ENCODE data around the gene SP6. TPM values are rescaled to one million over a fixed set of nuclear protein-coding genes. Genes with fewer than 3 reads are reported as not detected.

SP6 gene
- total and polyA plus RNA-seq, 7 experiments from 2014 or later: 0.05 to 0.29 (median 0.19) TPM; not detected in 3

GRCh38 chr17:47889734-47890529 is 39.0 kb upstream of the SP6 start:
- Histone ChIP-seq H3K36me3 (ENCODE audit: control insufficient read depth in 2 of 3, insufficient read depth in 3 of 3, low read length in 3 of 3) (no peaks in the 10 kb centered on the region), H3K4me1 (ENCODE audit: control insufficient read depth in 2 of 2, insufficient read depth in 2 of 2, low read length in 2 of 2) (peaks cover 6 to 13% of the 10 kb centered on the region in 2 donors), H3K9me3 (ENCODE audit: control insufficient read depth in 2 of 3, low read length in 3 of 3) (no peaks in the 10 kb centered on the region), H3K27me3 (ENCODE audit: control insufficient read depth in 2 of 2, insufficient read depth in 2 of 2, low read length in 2 of 2) (no peaks in the 10 kb centered on the region), H3K27ac (ENCODE audit: low read depth, low read length) (no peak overlapping the region), H3K4me3 (ENCODE audit: low read length) (no peak overlapping the region)
- H3K27ac Mint-ChIP-seq: peak overlapping the region in 4 of 9 donors; percentile 34 to 60 (median 56)
- ChIA-PET CTCF (interaction anchor here (0.7 to 14.4 kb wide), 17 partner anchors 10 to 114 kb away, joined by 3 to 290 read pairs (median 3); partner anchors contain the start of genes CDK5RAP3, SCRN2 and SP6), POLR2A (interaction anchor here (0.6 to 3.6 kb wide), 4 partner anchors 42 to 62 kb away, joined by 3 to 42 read pairs (median 10); partner anchors contain the start of gene SCRN2)
- intact Hi-C loops (cut with micrococcal nuclease): loop anchor here (1.0 to 10.0 kb wide), 3 partner anchors 49 to 195 kb away; partner anchors contain the start of genes SCRN2 (in 2 of the 2) and TBKBP1 (in 1 of the 2)
- H3K9me3 Mint-ChIP-seq: no peaks in the 10 kb centered on the region
- H3K36me3 Mint-ChIP-seq: peaks cover 0 to 4% (median 3%) of the 10 kb centered on the region in 5 donors
- ATAC-seq (peak; percentile 99), DNase-seq (peak; percentile 77 to 91 (median 88))
- peaks cover 21 to 37% (median 33%) of the 10 kb centered on the region in 7 donors for H3K4me1 Mint-ChIP-seq
- H3K4me3 Mint-ChIP-seq: peak overlapping the region in 1 of 10 donors; percentile 53
- H3K27me3 Mint-ChIP-seq: no peaks in the 10 kb centered on the region

DNA sequence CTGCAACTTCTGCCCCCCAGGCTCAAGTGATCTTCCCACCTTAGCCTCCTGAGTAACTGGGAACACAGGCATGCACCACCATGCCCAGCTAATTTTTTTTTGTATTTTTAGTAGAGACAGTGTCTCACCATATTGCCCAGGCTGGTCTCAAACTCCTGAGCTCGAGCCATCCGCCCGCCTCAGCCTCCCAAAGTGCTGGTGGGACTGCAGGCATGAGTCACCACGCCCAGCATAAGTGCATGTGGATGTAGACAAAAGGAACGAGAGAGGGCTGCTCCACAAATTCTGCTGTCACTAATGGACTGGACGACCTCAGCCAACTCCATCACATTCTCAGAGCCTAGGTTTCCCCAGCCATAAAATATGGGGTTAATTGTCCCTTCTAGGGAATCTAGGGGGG is 37.3 kb upstream of the SP6 start:
- Histone ChIP-seq H3K4me3 (ENCODE audit: low read length) (no peak overlapping the region), H3K36me3 (ENCODE audit: control insufficient read depth in 2 of 3, insufficient read depth in 3 of 3, low read length in 3 of 3) (no peaks in the 10 kb centered on the region), H3K27ac (ENCODE audit: low read depth, low read length) (no peak overlapping the region), H3K9me3 (ENCODE audit: control insufficient read depth in 2 of 3, low read length in 3 of 3) (no peaks in the 10 kb centered on the region), H3K4me1 (ENCODE audit: control insufficient read depth in 2 of 2, insufficient read depth in 2 of 2, low read length in 2 of 2) (peaks cover 0 to 26% of the 10 kb centered on the region in 2 donors), H3K27me3 (ENCODE audit: control insufficient read depth in 2 of 2, insufficient read depth in 2 of 2, low read length in 2 of 2) (no peaks in the 10 kb centered on the region)
- no peaks in the 10 kb centered on the region for H3K9me3 Mint-ChIP-seq
- H3K27me3 Mint-ChIP-seq: no peaks in the 10 kb centered on the region
- CTCF ChIA-PET: interaction anchor here (0.7 to 14.4 kb wide), 3 partner anchors 44 to 230 kb away, joined by 3 to 290 read pairs (median 4); partner anchors contain the start of genes CDK5RAP3 and SCRN2
- peaks cover 18 to 38% (median 35%) of the 10 kb centered on the region in 7 donors for H3K4me1 Mint-ChIP-seq
- no peak overlapping the region for H3K27ac Mint-ChIP-seq
- H3K36me3 Mint-ChIP-seq: peaks cover 0 to 4% (median 0%) of the 10 kb centered on the region in 5 donors
- DNase-seq (no peak), ATAC-seq (no peak)
- intact Hi-C loops (cut with micrococcal nuclease): no loop called here
- H3K4me3 Mint-ChIP-seq: peak overlapping the region in 1 of 10 donors; percentile 38
- POLR2A ChIA-PET: no interaction called here

GRCh38 chr17:47884905-47885730 is 34.2 kb upstream of the SP6 start:
- H3K27ac ChIP-seq (ENCODE audit: low read depth, low read length): no peak overlapping the region
- no peaks in the 10 kb centered on the region for H3K9me3 Mint-ChIP-seq
- no peaks in the 10 kb centered on the region for H3K27me3 ChIP-seq (ENCODE audit: control insufficient read depth in 2 of 2, insufficient read depth in 2 of 2, low read length in 2 of 2)
- no peaks in the 10 kb centered on the region for H3K36me3 Mint-ChIP-seq
- ChIA-PET POLR2A (interaction anchor here (0.5 to 2.2 kb wide), 5 partner anchors 9 to 945 kb away, joined by 3 to 13 read pairs (median 4); partner anchors contain the start of genes LRRC46, MRPL10 and SP2), CTCF (interaction anchor here (0.9 to 14.4 kb wide), 2 partner anchors 41 to 86 kb away, joined by 3 to 290 read pairs; partner anchors contain the start of genes CDK5RAP3 and SCRN2)
- peak; percentile 36 for ATAC-seq
- peaks cover 0 to 5% (median 0%) of the 10 kb centered on the region in 5 donors for H3K27me3 Mint-ChIP-seq
- intact Hi-C loops (cut with micrococcal nuclease): no loop called here
- H3K4me3 ChIP-seq (ENCODE audit: low read length): no peak overlapping the region
- peaks cover 0 to 31% of the 10 kb centered on the region in 2 donors for H3K4me1 ChIP-seq (ENCODE audit: control insufficient read depth in 2 of 2, insufficient read depth in 2 of 2, low read length in 2 of 2)
- H3K9me3 ChIP-seq (ENCODE audit: control insufficient read depth in 2 of 3, low read length in 3 of 3): no peaks in the 10 kb centered on the region
- peak overlapping the region in 8 of 10 donors; percentile 42 to 70 (median 65) for H3K4me3 Mint-ChIP-seq
- peaks cover 21 to 43% (median 37%) of the 10 kb centered on the region in 7 donors for H3K4me1 Mint-ChIP-seq
- peak in 6 of 9 donors; percentile 10 to 37 (median 34) for DNase-seq
- H3K36me3 ChIP-seq (ENCODE audit: control insufficient read depth in 2 of 3, insufficient read depth in 3 of 3, low read length in 3 of 3): no peaks in the 10 kb centered on the region
- H3K27ac Mint-ChIP-seq: peak overlapping the region in 5 of 9 donors; percentile 8 to 64 (median 26)

DNA sequence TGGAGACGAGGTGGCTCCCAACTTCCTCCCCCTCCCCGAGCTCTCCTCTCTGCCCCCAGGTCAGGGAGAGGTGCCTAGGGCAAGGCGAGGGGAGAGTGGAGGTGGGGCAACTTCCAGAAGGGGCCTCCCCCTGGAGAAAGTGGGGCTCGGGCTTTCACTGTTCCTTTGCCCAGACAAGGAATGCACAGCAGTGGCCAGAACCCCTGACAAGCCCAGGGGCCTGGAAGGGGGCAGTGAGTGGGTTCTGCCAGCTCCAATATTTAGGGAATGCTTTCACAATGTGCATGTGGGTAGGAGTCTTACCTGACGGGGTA is 33.4 kb upstream of the SP6 start:
- H3K9me3 ChIP-seq (ENCODE audit: control insufficient read depth in 2 of 3, low read length in 3 of 3): no peaks in the 10 kb centered on the region
- H3K27ac Mint-ChIP-seq: peak overlapping the region in 2 of 9 donors; percentile 12 to 64
- H3K4me3 Mint-ChIP-seq: peak overlapping the region in 6 of 10 donors; percentile 42 to 70 (median 66)
- peaks cover 0 to 5% (median 0%) of the 10 kb centered on the region in 5 donors for H3K27me3 Mint-ChIP-seq
- no peak overlapping the region for H3K4me3 ChIP-seq (ENCODE audit: low read length)
- no peak for ATAC-seq
- H3K27me3 ChIP-seq (ENCODE audit: control insufficient read depth in 2 of 2, insufficient read depth in 2 of 2, low read length in 2 of 2): no peaks in the 10 kb centered on the region
- ChIA-PET POLR2A (interaction anchor here (1.0 to 1.2 kb wide), 2 partner anchors 11 to 53 kb away, joined by 7 read pairs; partner anchors contain the start of genes LRRC46 and MRPL10), CTCF (interaction anchor here (14.4 kb wide), 1 partner anchor 41 kb away, joined by 290 read pairs; the partner anchor contains the start of gene SCRN2)
- H3K36me3 ChIP-seq (ENCODE audit: control insufficient read depth in 2 of 3, insufficient read depth in 3 of 3, low read length in 3 of 3): no peaks in the 10 kb centered on the region
- no peaks in the 10 kb centered on the region for H3K36me3 Mint-ChIP-seq
- no peak for DNase-seq
- no peaks in the 10 kb centered on the region for H3K9me3 Mint-ChIP-seq
- intact Hi-C loops (cut with micrococcal nuclease): no loop called here
- H3K27ac ChIP-seq (ENCODE audit: low read depth, low read length): no peak overlapping the region
- H3K4me1 ChIP-seq (ENCODE audit: control insufficient read depth in 2 of 2, insufficient read depth in 2 of 2, low read length in 2 of 2): peaks cover 0 to 31% of the 10 kb centered on the region in 2 donors
- H3K4me1 Mint-ChIP-seq: peaks cover 17 to 38% (median 33%) of the 10 kb centered on the region in 7 donors

- DNase-seq (no peak), ATAC-seq (no peak)
- no peaks in the 10 kb centered on the region for H3K36me3 ChIP-seq (ENCODE audit: control insufficient read depth in 2 of 3, insufficient read depth in 3 of 3, low read length in 3 of 3)
- H3K36me3 Mint-ChIP-seq: no peaks in the 10 kb centered on the region
- H3K4me3 Mint-ChIP-seq: peak overlapping the region in 7 of 10 donors; percentile 25 to 69 (median 60)
- intact Hi-C loops (cut with micrococcal nuclease): no loop called here
- H3K4me3 ChIP-seq (ENCODE audit: low read length): no peak overlapping the region
- peaks cover 0 to 10% (median 0%) of the 10 kb centered on the region in 5 donors for H3K27me3 Mint-ChIP-seq
- no peaks in the 10 kb centered on the region for H3K9me3 ChIP-seq (ENCODE audit: control insufficient read depth in 2 of 3, low read length in 3 of 3)
- POLR2A ChIA-PET: interaction anchor here (1.0 to 1.2 kb wide), 2 partner anchors 11 to 52 kb away, joined by 7 read pairs; partner anchors contain the start of genes LRRC46 and MRPL10
- CTCF ChIA-PET: interaction anchor here (14.4 kb wide), 1 partner anchor 40 kb away, joined by 290 read pairs; the partner anchor contains the start of gene SCRN2
- no peaks in the 10 kb centered on the region for H3K9me3 Mint-ChIP-seq
- H3K4me1 ChIP-seq (ENCODE audit: control insufficient read depth in 2 of 2, insufficient read depth in 2 of 2, low read length in 2 of 2): peaks cover 0 to 31% of the 10 kb centered on the region in 2 donors
- no peaks in the 10 kb centered on the region for H3K27me3 ChIP-seq (ENCODE audit: control insufficient read depth in 2 of 2, insufficient read depth in 2 of 2, low read length in 2 of 2)
- H3K4me1 Mint-ChIP-seq: peaks cover 21 to 42% (median 33%) of the 10 kb centered on the region in 7 donors
- peak overlapping the region in 6 of 9 donors; percentile 20 to 72 (median 38) for H3K27ac Mint-ChIP-seq
- no peak overlapping the region for H3K27ac ChIP-seq (ENCODE audit: low read depth, low read length)
Measured at GRCh38 chr17:47883589-47884426, 32.8 kb upstream of the SP6 start.
